GM20431 (cell line): Measurements from ENCODE around the gene BAX.

Experiments used
- in situ Hi-C: fragments of 300-500 bp; cut with MseI, MboI; formaldehyde crosslinking; loops from one replicate; pipeline ENCODE4 v1.15.0; 2020; ENCODE audit warnings: low sequenced_read_pairs; ENCODE audit not compliant: unreplicated experiment

Gene BAX

GRCh38 chr19:48975947-48976847 lies 21.5 kb downstream of the BAX start:
- in situ Hi-C loops: no loop called here

- in situ Hi-C loops: no loop called here
Measured at GRCh38 chr19:48977061-48977460, 22.4 kb downstream of the BAX start.

- in situ Hi-C loops: no loop called here
Measured at GRCh38 chr19:48982280-48982679, 27.6 kb downstream of the BAX start.

GRCh38 chr19:48985711-48986110 lies 31.0 kb downstream of the BAX start:
- in situ Hi-C loops: no loop called here

GRCh38 chr19:48986211-48986610 lies 31.5 kb downstream of the BAX start:
- in situ Hi-C loops: no loop called here

GRCh38 chr19:48987323-48987722 lies 32.6 kb downstream of the BAX start:
- in situ Hi-C loops: no loop called here

GRCh38 chr19:48988286-48988685 lies 33.6 kb downstream of the BAX start:
- in situ Hi-C loops: no loop called here

- in situ Hi-C loops: no loop called here
Measured at GRCh38 chr19:48988860-48989259, 34.2 kb downstream of the BAX start.

- in situ Hi-C loops: no loop called here
Measured at GRCh38 chr19:48989701-48990291, 35.1 kb downstream of the BAX start.

GRCh38 chr19:48990400-48990799 lies 35.7 kb downstream of the BAX start:
- in situ Hi-C loops: no loop called here

GRCh38 chr19:48991011-48991609 lies 36.4 kb downstream of the BAX start:
- in situ Hi-C loops: no loop called here

GRCh38 chr19:48991873-48992580 lies 37.4 kb downstream of the BAX start:
- in situ Hi-C loops: no loop called here

- in situ Hi-C loops: no loop called here
Measured at GRCh38 chr19:48992581-48993174, 38.0 kb downstream of the BAX start.

GRCh38 chr19:48993175-48994034 lies 38.7 kb downstream of the BAX start, which contains the start of the genes GYS1 and RUVBL2:
GYS1 (minus strand) TSS chr19:48993309; CDS start chr19:48993112, 197 bp downstream.
RUVBL2 (plus strand) TSS chr19:48993887; CDS start chr19:48993912, 25 bp downstream.
- in situ Hi-C loops: no loop called here

GRCh38 chr19:48994035-48994386 lies 39.3 kb downstream of the BAX start:
- in situ Hi-C loops: no loop called here

- in situ Hi-C loops: no loop called here
Measured at GRCh38 chr19:48997972-48998371, 43.3 kb downstream of the BAX start.

- in situ Hi-C loops: no loop called here
Measured at GRCh38 chr19:48999481-49000325, 45.0 kb downstream of the BAX start.

- in situ Hi-C loops: no loop called here
Measured at GRCh38 chr19:49004133-49004532, 49.5 kb downstream of the BAX start.
